ENCODE results near the gene SLX9. TPM values are rescaled to one million over a fixed set of nuclear protein-coding genes. Genes with fewer than 3 reads are reported as not detected.

Gene SLX9
- polyA plus RNA-seq (15.4 and 23.2 TPM in 2 replicates), polyA minus RNA-seq (10.1 and 16.8 TPM in 2 replicates)

DNA sequence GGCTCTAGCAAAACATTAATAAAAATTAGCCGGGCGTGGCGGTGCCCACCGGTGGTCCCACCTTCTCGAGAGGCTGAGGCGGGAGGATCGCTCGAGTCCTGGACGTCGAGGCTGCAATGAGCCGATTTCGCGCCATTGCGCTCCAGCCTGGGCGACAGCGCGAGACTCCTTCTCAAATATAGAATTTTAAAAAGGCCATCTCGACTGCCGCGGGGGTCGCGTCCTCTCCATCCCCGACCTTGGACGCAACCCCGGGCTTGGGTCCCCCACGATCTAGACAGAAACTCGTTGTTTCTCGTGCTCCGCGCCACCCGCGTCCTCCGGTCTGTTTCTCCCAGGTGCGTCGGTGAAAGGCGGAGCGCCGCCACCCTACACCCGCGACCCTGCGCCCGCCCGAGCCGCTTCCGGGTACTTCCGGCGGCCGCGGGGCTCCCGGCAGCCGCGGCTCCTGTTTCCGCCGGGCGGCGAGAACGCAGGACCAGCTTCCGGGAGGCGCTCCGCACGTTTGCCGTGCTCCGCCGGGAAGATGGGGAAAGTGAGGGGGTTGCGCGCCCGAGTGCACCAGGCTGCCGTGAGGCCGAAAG is at the start of gene SLX9:
Gene SLX9 (plus strand): TSS at position 498 of the 584 bp plus-strand sequence. CDS start 29 bp downstream, at position 527.
- Histone ChIP-seq H3K4me3 (ENCODE audit: low read length) (peak within 1 kb of the TSS; percentile 94), H4K20me1 (ENCODE audit: insufficient read depth) (no peaks in the 10 kb centered on the region), H3K9me2 (ENCODE audit: insufficient read depth, low read length) (no peaks in the 10 kb centered on the region), H3K4me2 (ENCODE audit: low read length) (peak within 1 kb of the TSS; percentile 88), H2AFZ (ENCODE audit: low read depth, low read length) (peak within 1 kb of the TSS; percentile 48), H3K36me3 (ENCODE audit: insufficient read depth, low read length) (no peaks in the 10 kb centered on the region), H3F3A (ENCODE audit: insufficient read depth, low read length, poor library complexity, severe bottlenecking) (no peaks in the 10 kb centered on the region), H3K9me3 (ENCODE audit: low read length) (no peaks in the 10 kb centered on the region), H3K27me3 (ENCODE audit: insufficient read depth, low read depth, low read length) (peaks cover 2% of the 10 kb centered on the region), H3K27ac (ENCODE audit: low read length) (peak within 1 kb of the TSS; percentile 78), H3K79me2 (replicated peaks; ENCODE audit: insufficient read depth, low read length) (peaks cover 19% of the 10 kb centered on the region), H3K9ac (ENCODE audit: low read length) (peak within 1 kb of the TSS; percentile 79)
- TF ChIP-seq SMC3 (conservative IDR thresholded peaks at IDR 0.05; ENCODE audit: poor library complexity) (peak; percentile 57), EP300 (conservative IDR thresholded peaks at IDR 0.05; ENCODE audit: poor library complexity, severe bottlenecking) (peak; percentile 57), RAD21 (conservative IDR thresholded peaks at IDR 0.05) (peak; percentile 42), POLR2AphosphoS5 (IDR thresholded peaks at IDR 0.05) (peak; percentile 92), MXI1 (conservative IDR thresholded peaks at IDR 0.05; ENCODE audit: poor library complexity, severe bottlenecking) (peak; percentile 93), EZH2 (IDR thresholded peaks at IDR 0.05; ENCODE audit: borderline replicate concordance, insufficient read depth, low read length, poor library complexity, severe bottlenecking) (no peak), TAF1 (IDR thresholded peaks at IDR 0.05; ENCODE audit: low read depth) (peak; percentile 85)
- TF ChIP-seq, protein P1, sequence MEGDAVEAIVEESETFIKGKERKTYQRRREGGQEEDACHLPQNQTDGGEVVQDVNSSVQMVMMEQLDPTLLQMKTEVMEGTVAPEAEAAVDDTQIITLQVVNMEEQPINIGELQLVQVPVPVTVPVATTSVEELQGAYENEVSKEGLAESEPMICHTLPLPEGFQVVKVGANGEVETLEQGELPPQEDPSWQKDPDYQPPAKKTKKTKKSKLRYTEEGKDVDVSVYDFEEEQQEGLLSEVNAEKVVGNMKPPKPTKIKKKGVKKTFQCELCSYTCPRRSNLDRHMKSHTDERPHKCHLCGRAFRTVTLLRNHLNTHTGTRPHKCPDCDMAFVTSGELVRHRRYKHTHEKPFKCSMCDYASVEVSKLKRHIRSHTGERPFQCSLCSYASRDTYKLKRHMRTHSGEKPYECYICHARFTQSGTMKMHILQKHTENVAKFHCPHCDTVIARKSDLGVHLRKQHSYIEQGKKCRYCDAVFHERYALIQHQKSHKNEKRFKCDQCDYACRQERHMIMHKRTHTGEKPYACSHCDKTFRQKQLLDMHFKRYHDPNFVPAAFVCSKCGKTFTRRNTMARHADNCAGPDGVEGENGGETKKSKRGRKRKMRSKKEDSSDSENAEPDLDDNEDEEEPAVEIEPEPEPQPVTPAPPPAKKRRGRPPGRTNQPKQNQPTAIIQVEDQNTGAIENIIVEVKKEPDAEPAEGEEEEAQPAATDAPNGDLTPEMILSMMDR (IDR thresholded peaks at IDR 0.05; ENCODE audit: poor library complexity, severe bottlenecking), result no peak
- TF ChIP-seq, protein P2, sequence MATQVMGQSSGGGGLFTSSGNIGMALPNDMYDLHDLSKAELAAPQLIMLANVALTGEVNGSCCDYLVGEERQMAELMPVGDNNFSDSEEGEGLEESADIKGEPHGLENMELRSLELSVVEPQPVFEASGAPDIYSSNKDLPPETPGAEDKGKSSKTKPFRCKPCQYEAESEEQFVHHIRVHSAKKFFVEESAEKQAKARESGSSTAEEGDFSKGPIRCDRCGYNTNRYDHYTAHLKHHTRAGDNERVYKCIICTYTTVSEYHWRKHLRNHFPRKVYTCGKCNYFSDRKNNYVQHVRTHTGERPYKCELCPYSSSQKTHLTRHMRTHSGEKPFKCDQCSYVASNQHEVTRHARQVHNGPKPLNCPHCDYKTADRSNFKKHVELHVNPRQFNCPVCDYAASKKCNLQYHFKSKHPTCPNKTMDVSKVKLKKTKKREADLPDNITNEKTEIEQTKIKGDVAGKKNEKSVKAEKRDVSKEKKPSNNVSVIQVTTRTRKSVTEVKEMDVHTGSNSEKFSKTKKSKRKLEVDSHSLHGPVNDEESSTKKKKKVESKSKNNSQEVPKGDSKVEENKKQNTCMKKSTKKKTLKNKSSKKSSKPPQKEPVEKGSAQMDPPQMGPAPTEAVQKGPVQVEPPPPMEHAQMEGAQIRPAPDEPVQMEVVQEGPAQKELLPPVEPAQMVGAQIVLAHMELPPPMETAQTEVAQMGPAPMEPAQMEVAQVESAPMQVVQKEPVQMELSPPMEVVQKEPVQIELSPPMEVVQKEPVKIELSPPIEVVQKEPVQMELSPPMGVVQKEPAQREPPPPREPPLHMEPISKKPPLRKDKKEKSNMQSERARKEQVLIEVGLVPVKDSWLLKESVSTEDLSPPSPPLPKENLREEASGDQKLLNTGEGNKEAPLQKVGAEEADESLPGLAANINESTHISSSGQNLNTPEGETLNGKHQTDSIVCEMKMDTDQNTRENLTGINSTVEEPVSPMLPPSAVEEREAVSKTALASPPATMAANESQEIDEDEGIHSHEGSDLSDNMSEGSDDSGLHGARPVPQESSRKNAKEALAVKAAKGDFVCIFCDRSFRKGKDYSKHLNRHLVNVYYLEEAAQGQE (IDR thresholded peaks at IDR 0.05; ENCODE audit: borderline replicate concordance), result peak; percentile 24

GRCh38 chr21:44890338-44890931 is 49.4 kb upstream of the SLX9 start:
- H3K27ac ChIP-seq (ENCODE audit: low read length), result no peak overlapping the region
- H3K36me3 ChIP-seq (ENCODE audit: insufficient read depth, low read length), result no peaks in the 10 kb centered on the region
- no peak overlapping the region for H3K4me2 ChIP-seq (ENCODE audit: low read length)
- TF ChIP-seq SMC3 (conservative IDR thresholded peaks at IDR 0.05; ENCODE audit: poor library complexity) (no peak), EZH2 (IDR thresholded peaks at IDR 0.05; ENCODE audit: borderline replicate concordance, insufficient read depth, low read length, poor library complexity, severe bottlenecking) (no peak), MXI1 (conservative IDR thresholded peaks at IDR 0.05; ENCODE audit: poor library complexity, severe bottlenecking) (no peak), RAD21 (conservative IDR thresholded peaks at IDR 0.05) (no peak), EP300 (conservative IDR thresholded peaks at IDR 0.05; ENCODE audit: poor library complexity, severe bottlenecking) (no peak), TAF1 (IDR thresholded peaks at IDR 0.05; ENCODE audit: low read depth) (no peak), POLR2AphosphoS5 (IDR thresholded peaks at IDR 0.05) (no peak)
- TF ChIP-seq, protein P2 (IDR thresholded peaks at IDR 0.05; ENCODE audit: borderline replicate concordance), result no peak
- TF ChIP-seq, protein P1 (IDR thresholded peaks at IDR 0.05; ENCODE audit: poor library complexity, severe bottlenecking), result no peak
- no peaks in the 10 kb centered on the region for H3K9me2 ChIP-seq (ENCODE audit: insufficient read depth, low read length)
- no peak overlapping the region for H3K9ac ChIP-seq (ENCODE audit: low read length)
- H3K27me3 ChIP-seq (ENCODE audit: insufficient read depth, low read depth, low read length), result no peaks in the 10 kb centered on the region
- H3F3A ChIP-seq (ENCODE audit: insufficient read depth, low read length, poor library complexity, severe bottlenecking), result no peaks in the 10 kb centered on the region
- H3K4me3 ChIP-seq (ENCODE audit: low read length), result no peak overlapping the region
- no peaks in the 10 kb centered on the region for H4K20me1 ChIP-seq (ENCODE audit: insufficient read depth)
- no peaks in the 10 kb centered on the region for H3K9me3 ChIP-seq (ENCODE audit: low read length)
- H2AFZ ChIP-seq (ENCODE audit: low read depth, low read length), result no peak overlapping the region
- H3K79me2 ChIP-seq (replicated peaks; ENCODE audit: insufficient read depth, low read length), result no peaks in the 10 kb centered on the region
